Small intestine (tissue), 7 donors: Measurements from ENCODE around the gene IL17REL. TPM values are rescaled to one million over a fixed set of nuclear protein-coding genes. Genes with fewer than 3 reads are reported as not detected.
"Not testable (repeated sequence)": the region's sequence is repeated elsewhere in the genome, so short reads cannot be mapped to it uniquely, and the experiment has no call there.

Experiments used
- DNase-seq, 2 donors: peaks; one replicate each; pipeline versions ENCODE4 v3.0.0 to v3.0.0-alpha.2; 2013
- FAIRE-seq: peaks from 2 replicates; lab custom pipeline; 2012; peaks lifted over from hg19 to GRCh38; lab: Jason Lieb, UNC
- H3K27ac ChIP-seq, 3 donors: one replicate each; pipeline ENCODE4 v1.5.1; 2013; ENCODE audit warnings: low read length in 2 of 3, mild to moderate bottlenecking in 2 of 3, control low read depth in 1 of 3, inconsistent platforms in 1 of 3, low read depth in 1 of 3, moderate library complexity in 1 of 3
- H3K27me3 ChIP-seq, 3 donors: one replicate each; pipeline ENCODE4 v1.6.1; 2013; ENCODE audit warnings: low read length in 3 of 3, inconsistent platforms in 1 of 3; ENCODE audit not compliant: control insufficient read depth in 3 of 3, insufficient read depth in 3 of 3
- H3K36me3 ChIP-seq, 3 donors: one replicate each; pipeline ENCODE4 v1.6.1; 2013; ENCODE audit warnings: low read length in 3 of 3, inconsistent platforms in 1 of 3, low read depth in 1 of 3, mild to moderate bottlenecking in 1 of 3, moderate library complexity in 1 of 3; ENCODE audit not compliant: control insufficient read depth in 3 of 3, insufficient read depth in 2 of 3
- H3K4me1 ChIP-seq, 3 donors: one replicate each; pipeline ENCODE4 v1.6.1; 2013; ENCODE audit warnings: low read length in 2 of 3, inconsistent platforms in 1 of 3, low read depth in 1 of 3, mild to moderate bottlenecking in 1 of 3, moderate library complexity in 1 of 3; ENCODE audit not compliant: control insufficient read depth in 3 of 3, insufficient read depth in 2 of 3
- H3K4me3 ChIP-seq, 3 donors: one replicate each; pipeline ENCODE4 v1.5.1; 2013; ENCODE audit warnings: low read length in 3 of 3, control low read depth in 1 of 3, inconsistent platforms in 1 of 3, low read depth in 1 of 3, mild to moderate bottlenecking in 1 of 3, moderate library complexity in 1 of 3
- H3K9me3 ChIP-seq, 2 donors: one replicate each; pipeline ENCODE4 v1.6.1; 2013; ENCODE audit warnings: low read depth in 1 of 2, low read length in 1 of 2; ENCODE audit not compliant: control insufficient read depth in 2 of 2, insufficient read depth in 1 of 2
- WGBS, 3 donors: extraction: QIAGEN DNeasy Blood & Tissue Kit; methylation state at CpG; one replicate each; pipeline ENCODE4 v1.1.7; 2013; 5-methylcytosine and 5-hydroxymethylcytosine counted together
- polyA plus RNA-seq, 4 donors: library from polyadenylated mRNA; stranded (reverse) in 3 of 4; unstranded in 1 of 4; fragments of 200-250 nt in 3 of 4; fragments of 120-200 nt in 1 of 4; gene quantifications; one replicate each; pipeline versions ENCODE4 v1.2.1 to v1.2.3, GENCODE V29; 2013
- donor health status: healthy with polysubstance abuse.
- donor health status: control.
- donor health status: control.
- donor health status: Bipolar disorder and iron deficiency.
- donor health status: healthy.

The IL17REL gene
- polyA plus RNA-seq, 4 donors: 0.27 to 0.65 (median 0.49) TPM; not detected in 1

GRCh38 chr22:49992921-49993648 is 19.5 kb downstream of the IL17REL start:
- DNase-seq: peak; percentile 77 to 81
- Histone ChIP-seq H3K9me3 (peaks cover 0 to 18% of the 10 kb centered on the region in 2 donors), H3K4me1 (peaks cover 0 to 21% (median 10%) of the 10 kb centered on the region in 3 donors), H3K27me3 (no peaks in the 10 kb centered on the region), H3K27ac (no peak overlapping the region), H3K36me3 (no peaks in the 10 kb centered on the region), H3K4me3 (no peak overlapping the region)
- FAIRE-seq: no peak
- 9 to 28% (median 17%) methylated on average over 20 to 23 of the region's 23 CpGs for WGBS, 3 donors

GRCh38 chr22:49991907-49992533 is 20.5 kb downstream of the IL17REL start:
- 88 to 90% (median 89%) methylated on average over 7 of the region's 7 CpGs for WGBS, 3 donors
- Histone ChIP-seq H3K36me3 (no peaks in the 10 kb centered on the region), H3K4me1 (peaks cover 0 to 19% (median 10%) of the 10 kb centered on the region in 3 donors), H3K4me3 (no peak overlapping the region), H3K27me3 (no peaks in the 10 kb centered on the region), H3K27ac (no peak overlapping the region), H3K9me3 (peaks cover 0 to 18% of the 10 kb centered on the region in 2 donors)
- FAIRE-seq (no peak), DNase-seq (no peak)

GRCh38 chr22:49991167-49991566 is 21.4 kb downstream of the IL17REL start:
- H3K36me3 ChIP-seq: no peaks in the 10 kb centered on the region
- peaks cover 0 to 18% of the 10 kb centered on the region in 2 donors for H3K9me3 ChIP-seq
- H3K4me3 ChIP-seq: no peak overlapping the region
- WGBS, 3 donors: 84 to 89% (median 89%) methylated on average over 6 of the region's 6 CpGs
- no peaks in the 10 kb centered on the region for H3K27me3 ChIP-seq
- DNase-seq (no peak), FAIRE-seq (no peak)
- H3K27ac ChIP-seq: no peak overlapping the region
- peaks cover 0 to 12% (median 7%) of the 10 kb centered on the region in 3 donors for H3K4me1 ChIP-seq

- not testable (repeated sequence) for H3K4me3 ChIP-seq, H3K36me3 ChIP-seq, H3K27me3 ChIP-seq, H3K27ac ChIP-seq, FAIRE-seq, H3K4me1 ChIP-seq, DNase-seq
- WGBS, 3 donors: 93 to 96% (median 94%) methylated on average over 22 to 24 of the region's 24 CpGs
- peaks cover 0 to 18% of the 10 kb centered on the region in 2 donors for H3K9me3 ChIP-seq
Observed at GRCh38 chr22:49989826-49990225, 22.7 kb downstream of the IL17REL start.

DNA sequence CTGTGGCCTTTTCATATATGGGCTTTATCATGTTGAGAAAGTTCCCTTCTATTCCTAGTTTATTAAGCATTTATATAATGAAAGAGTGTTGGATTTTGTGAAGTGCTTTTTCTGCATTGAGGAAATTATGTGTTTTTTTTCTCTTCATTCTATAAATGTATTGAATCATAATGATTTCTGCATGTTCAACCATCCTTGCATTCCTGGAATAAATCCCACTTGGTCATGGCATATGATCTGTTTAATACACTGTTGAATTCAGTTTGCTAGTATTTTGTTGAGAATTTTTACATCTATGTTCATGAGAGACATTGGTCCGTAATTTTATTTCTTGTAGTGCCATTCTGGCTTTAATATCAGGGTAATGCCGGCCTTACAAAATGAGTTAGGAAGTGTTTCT is 26.2 kb downstream of the IL17REL start:
- no peak overlapping the region for H3K27ac ChIP-seq
- H3K4me3 ChIP-seq: no peak overlapping the region
- 93 to 99% (median 95%) methylated on average over 2 of the region's 2 CpGs for WGBS, 3 donors
- DNase-seq (no peak), FAIRE-seq (no peak)
- H3K27me3 ChIP-seq: peaks cover 8 to 23% (median 9%) of the 10 kb centered on the region in 3 donors
- peaks cover 0 to 12% of the 10 kb centered on the region in 2 donors for H3K9me3 ChIP-seq
- H3K36me3 ChIP-seq: no peaks in the 10 kb centered on the region
- H3K4me1 ChIP-seq: peaks cover 0 to 2% (median 0%) of the 10 kb centered on the region in 3 donors

DNA sequence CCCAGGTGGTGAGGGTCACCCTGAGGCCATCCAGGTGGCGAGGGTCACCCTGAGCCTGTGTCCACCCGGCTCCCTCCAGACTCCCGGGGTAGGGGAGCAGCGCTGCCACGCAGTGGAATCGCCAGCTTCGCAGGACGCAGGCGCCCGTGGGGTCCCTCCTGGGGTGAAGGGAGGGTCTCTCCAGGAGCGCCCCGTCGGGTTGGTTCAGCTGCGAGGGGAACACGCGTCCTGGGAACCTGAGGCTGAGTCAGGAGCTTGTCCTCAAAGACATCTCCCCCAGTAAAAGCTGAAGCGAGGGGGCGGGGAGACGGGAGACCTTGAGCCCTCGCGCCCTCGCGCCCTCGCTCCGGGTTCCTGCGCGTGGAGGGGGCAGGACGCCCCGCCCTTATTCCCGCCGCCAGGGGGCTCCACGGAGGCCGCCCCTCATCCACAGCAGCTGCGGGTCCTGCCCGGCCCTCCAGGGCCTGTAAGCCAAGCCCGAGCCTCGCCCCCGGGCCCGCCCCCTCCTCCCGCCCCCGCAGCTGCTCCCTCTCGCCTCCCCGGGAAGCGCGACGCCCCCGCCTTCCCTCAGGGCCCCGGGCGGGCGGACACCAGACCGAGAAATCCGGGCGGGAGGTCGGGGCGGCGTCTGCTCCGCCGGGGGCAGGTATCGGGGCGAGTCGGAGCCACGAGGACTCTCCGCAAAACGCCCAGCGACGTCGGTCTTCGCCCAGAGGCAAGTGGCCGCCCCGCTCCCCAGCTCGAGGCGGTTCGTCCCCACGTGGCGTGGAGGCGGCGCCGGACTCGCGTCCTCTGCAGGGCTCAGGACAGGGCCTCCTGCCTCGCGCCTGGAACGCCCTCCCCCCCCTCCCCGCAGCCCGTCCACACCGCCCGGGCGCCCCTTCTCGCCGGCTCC is 29.2 kb downstream of the IL17REL start:
- Histone ChIP-seq H3K36me3 (no peaks in the 10 kb centered on the region), H3K27ac (no peak overlapping the region), H3K4me1 (peaks cover 0 to 2% (median 0%) of the 10 kb centered on the region in 3 donors), H3K27me3 (peaks cover 8 to 23% (median 9%) of the 10 kb centered on the region in 3 donors), H3K9me3 (peaks cover 0 to 10% of the 10 kb centered on the region in 2 donors), H3K4me3 (no peak overlapping the region)
- WGBS, 3 donors: 12 to 16% (median 15%) methylated on average over 62 to 90 of the region's 90 CpGs
- FAIRE-seq (no peak), DNase-seq (no peak)

DNA sequence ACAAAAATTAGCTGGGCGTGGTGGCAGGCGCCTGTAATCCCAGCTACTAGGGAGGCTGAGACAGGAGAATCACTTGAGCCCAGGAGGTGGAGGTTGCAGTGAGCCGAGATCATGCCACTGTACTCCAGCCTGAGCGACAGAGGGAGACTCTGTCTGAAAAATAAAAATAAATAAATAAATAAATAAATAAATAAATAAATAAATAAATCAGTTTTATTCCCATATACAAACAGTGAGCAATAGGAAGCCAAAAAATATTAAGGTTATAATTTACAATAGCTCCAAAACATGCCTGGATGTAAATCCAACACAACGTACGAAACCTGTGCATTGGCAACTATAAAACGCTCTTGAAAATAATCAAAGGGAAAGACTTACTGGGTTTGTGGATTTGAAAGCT is 30.8 kb downstream of the IL17REL start:
- FAIRE-seq, H3K36me3 ChIP-seq, H3K4me3 ChIP-seq, DNase-seq, H3K4me1 ChIP-seq, H3K27ac ChIP-seq: not testable (repeated sequence)
- 95 to 97% (median 97%) methylated on average over 7 of the region's 7 CpGs for WGBS, 3 donors
- peaks cover 8 to 23% (median 9%) of the 10 kb centered on the region in 3 donors for H3K27me3 ChIP-seq
- H3K9me3 ChIP-seq: peaks cover 0 to 12% of the 10 kb centered on the region in 2 donors
